Liver (tissue), 3 donors: ENCODE data around the gene CDH20.

ENCODE experiments used
- CTCF ChIP-seq: fragments of 150-350 bp; IDR thresholded peaks from 2 replicates; pipeline ENCODE4 v1.5.1; 2017; ENCODE audit warnings: improper control_type of control experiment, low read depth, low read length; ENCODE audit not compliant: missing input control
- EGR1 ChIP-seq, 2 donors: IDR thresholded peaks; 2 replicates each; pipeline ENCODE4 v1.6.1; 2016 to 2018; ENCODE audit warnings: antibody characterized with exemption in 2 of 2, low read depth in 2 of 2
- JUND ChIP-seq, 2 donors: IDR thresholded peaks; 2 replicates each; pipeline ENCODE4 v1.6.1; 2016; ENCODE audit warnings: antibody characterized with exemption in 2 of 2
- MAX ChIP-seq: IDR thresholded peaks from 2 replicates; pipeline ENCODE4 v1.6.1; 2016; ENCODE audit warnings: antibody characterized with exemption
- RAD21 ChIP-seq, 2 donors: IDR thresholded peaks; 2 replicates each; pipeline ENCODE4 v1.6.1; 2016; ENCODE audit warnings: antibody characterized with exemption in 2 of 2, mild to moderate bottlenecking in 2 of 2
- SP1 ChIP-seq: IDR thresholded peaks from 2 replicates; pipeline ENCODE4 v1.6.1; 2018; ENCODE audit warnings: antibody characterized with exemption, mild to moderate bottlenecking
- TAF1 ChIP-seq: conservative IDR thresholded peaks from 2 replicates; pipeline ENCODE4 v1.6.1; 2016; ENCODE audit warnings: antibody characterized with exemption, mild to moderate bottlenecking
- TF ChIP-seq, protein P1 (sequence below): IDR thresholded peaks from 2 replicates; pipeline ENCODE4 v1.6.1; 2016; ENCODE audit warnings: antibody characterized with exemption, mild to moderate bottlenecking
- donor health status: healthy.
- donor health status: healthy.

DNA sequence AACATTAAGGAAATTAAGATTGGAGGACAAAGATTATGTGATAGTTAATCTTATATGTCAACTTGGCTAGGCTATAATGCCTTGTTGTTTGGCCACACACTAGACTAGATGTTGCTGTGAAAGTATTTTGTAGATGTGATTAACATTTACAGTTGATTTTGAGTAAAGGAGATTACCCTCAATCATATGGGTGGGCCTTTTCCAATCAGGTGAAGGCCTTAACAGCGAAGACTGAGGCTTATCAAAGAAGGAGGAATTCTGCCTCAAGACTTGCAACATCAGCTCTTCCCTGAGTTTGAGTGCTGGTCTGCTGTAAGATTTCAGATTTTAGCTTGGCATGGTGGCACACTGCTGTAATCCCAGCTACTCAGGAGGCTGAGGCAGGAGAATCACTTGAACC is 250.3 kb downstream of the CDH20 start:
- TF ChIP-seq EGR1 (IDR thresholded peaks at IDR 0.05; ENCODE audit: low read depth in 2 of 2), result no peak
- no peak for TF ChIP-seq CTCF
- TF ChIP-seq, protein P1, sequence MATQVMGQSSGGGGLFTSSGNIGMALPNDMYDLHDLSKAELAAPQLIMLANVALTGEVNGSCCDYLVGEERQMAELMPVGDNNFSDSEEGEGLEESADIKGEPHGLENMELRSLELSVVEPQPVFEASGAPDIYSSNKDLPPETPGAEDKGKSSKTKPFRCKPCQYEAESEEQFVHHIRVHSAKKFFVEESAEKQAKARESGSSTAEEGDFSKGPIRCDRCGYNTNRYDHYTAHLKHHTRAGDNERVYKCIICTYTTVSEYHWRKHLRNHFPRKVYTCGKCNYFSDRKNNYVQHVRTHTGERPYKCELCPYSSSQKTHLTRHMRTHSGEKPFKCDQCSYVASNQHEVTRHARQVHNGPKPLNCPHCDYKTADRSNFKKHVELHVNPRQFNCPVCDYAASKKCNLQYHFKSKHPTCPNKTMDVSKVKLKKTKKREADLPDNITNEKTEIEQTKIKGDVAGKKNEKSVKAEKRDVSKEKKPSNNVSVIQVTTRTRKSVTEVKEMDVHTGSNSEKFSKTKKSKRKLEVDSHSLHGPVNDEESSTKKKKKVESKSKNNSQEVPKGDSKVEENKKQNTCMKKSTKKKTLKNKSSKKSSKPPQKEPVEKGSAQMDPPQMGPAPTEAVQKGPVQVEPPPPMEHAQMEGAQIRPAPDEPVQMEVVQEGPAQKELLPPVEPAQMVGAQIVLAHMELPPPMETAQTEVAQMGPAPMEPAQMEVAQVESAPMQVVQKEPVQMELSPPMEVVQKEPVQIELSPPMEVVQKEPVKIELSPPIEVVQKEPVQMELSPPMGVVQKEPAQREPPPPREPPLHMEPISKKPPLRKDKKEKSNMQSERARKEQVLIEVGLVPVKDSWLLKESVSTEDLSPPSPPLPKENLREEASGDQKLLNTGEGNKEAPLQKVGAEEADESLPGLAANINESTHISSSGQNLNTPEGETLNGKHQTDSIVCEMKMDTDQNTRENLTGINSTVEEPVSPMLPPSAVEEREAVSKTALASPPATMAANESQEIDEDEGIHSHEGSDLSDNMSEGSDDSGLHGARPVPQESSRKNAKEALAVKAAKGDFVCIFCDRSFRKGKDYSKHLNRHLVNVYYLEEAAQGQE, result no peak
- no peak for TF ChIP-seq JUND (IDR thresholded peaks at IDR 0.05)
- TF ChIP-seq SP1, result no peak
- no peak for TF ChIP-seq MAX
- TF ChIP-seq RAD21 (IDR thresholded peaks at IDR 0.05), result no peak
- no peak for TF ChIP-seq TAF1
